ENCODE measurements around the gene ZNF324. TPM values are rescaled to one million over a fixed set of nuclear protein-coding genes. Genes with fewer than 3 reads are reported as not detected.

The ZNF324 gene
- total and polyA plus RNA-seq, 9 of the 15 experiments (the other 6 are each of a cell fraction or from before 2014, with no cell fraction given), result 0.92 to 16.4 (median 5.3) TPM

GRCh38 chr19:58466760-58467589 lies at the start of gene ZNF324 (continued):
- TF ChIP-seq ZNF232 (CRISPR knock-in tag; IDR thresholded peaks at IDR 0.05) (no peak), HBP1 (CRISPR knock-in tag; IDR thresholded peaks at IDR 0.05) (no peak), ZNF445 (CRISPR knock-in tag; IDR thresholded peaks at IDR 0.05; ENCODE audit: low read depth) (no peak), FOXA3 (CRISPR knock-in tag; conservative IDR thresholded peaks at IDR 0.05 in 1 of 2, IDR thresholded peaks at IDR 0.05 in 1 of 2) (no peak), KAT8 (IDR thresholded peaks at IDR 0.05; ENCODE audit: low read depth) (no peak), NR1H2 (CRISPR knock-in tag; IDR thresholded peaks at IDR 0.05) (no peak), KHSRP (IDR thresholded peaks at IDR 0.05) (no peak), GATAD2A (IDR thresholded peaks at IDR 0.05) (no peak), ZNF174 (CRISPR knock-in tag; IDR thresholded peaks at IDR 0.05) (no peak), NFYB (IDR thresholded peaks at IDR 0.05; ENCODE audit: extremely low read depth, insufficient read length) (peak; percentile 89), CSDE1 (IDR thresholded peaks at IDR 0.05) (peak in 1 of 2 experiments; percentile 55; a peak in 1 of 4 replicates), HMBOX1 (IDR thresholded peaks at IDR 0.05) (no peak), CBX8 (IDR thresholded peaks at IDR 0.05; ENCODE audit: borderline replicate concordance, extremely low read depth, low read depth, low read length, poor library complexity, severe bottlenecking) (no peak), ZBTB1 (CRISPR knock-in tag; IDR thresholded peaks at IDR 0.05; ENCODE audit: borderline replicate concordance, low read depth) (peak; percentile 42; the same call in 1 of the 2 replicates), E2F8 (IDR thresholded peaks at IDR 0.05; ENCODE audit: low read depth, partially characterized antibody) (peak; percentile 55)
- TF ChIP-seq, protein P1, sequence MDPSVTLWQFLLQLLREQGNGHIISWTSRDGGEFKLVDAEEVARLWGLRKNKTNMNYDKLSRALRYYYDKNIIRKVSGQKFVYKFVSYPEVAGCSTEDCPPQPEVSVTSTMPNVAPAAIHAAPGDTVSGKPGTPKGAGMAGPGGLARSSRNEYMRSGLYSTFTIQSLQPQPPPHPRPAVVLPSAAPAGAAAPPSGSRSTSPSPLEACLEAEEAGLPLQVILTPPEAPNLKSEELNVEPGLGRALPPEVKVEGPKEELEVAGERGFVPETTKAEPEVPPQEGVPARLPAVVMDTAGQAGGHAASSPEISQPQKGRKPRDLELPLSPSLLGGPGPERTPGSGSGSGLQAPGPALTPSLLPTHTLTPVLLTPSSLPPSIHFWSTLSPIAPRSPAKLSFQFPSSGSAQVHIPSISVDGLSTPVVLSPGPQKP (CRISPR knock-in tag; IDR thresholded peaks at IDR 0.05), result no peak
- TF ChIP-seq, protein P2, sequence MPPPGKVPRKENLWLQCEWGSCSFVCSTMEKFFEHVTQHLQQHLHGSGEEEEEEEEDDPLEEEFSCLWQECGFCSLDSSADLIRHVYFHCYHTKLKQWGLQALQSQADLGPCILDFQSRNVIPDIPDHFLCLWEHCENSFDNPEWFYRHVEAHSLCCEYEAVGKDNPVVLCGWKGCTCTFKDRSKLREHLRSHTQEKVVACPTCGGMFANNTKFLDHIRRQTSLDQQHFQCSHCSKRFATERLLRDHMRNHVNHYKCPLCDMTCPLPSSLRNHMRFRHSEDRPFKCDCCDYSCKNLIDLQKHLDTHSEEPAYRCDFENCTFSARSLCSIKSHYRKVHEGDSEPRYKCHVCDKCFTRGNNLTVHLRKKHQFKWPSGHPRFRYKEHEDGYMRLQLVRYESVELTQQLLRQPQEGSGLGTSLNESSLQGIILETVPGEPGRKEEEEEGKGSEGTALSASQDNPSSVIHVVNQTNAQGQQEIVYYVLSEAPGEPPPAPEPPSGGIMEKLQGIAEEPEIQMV (tag; conservative IDR thresholded peaks at IDR 0.05; ENCODE audit: low read depth), result peak; percentile 83
- TF ChIP-seq, protein P3, sequence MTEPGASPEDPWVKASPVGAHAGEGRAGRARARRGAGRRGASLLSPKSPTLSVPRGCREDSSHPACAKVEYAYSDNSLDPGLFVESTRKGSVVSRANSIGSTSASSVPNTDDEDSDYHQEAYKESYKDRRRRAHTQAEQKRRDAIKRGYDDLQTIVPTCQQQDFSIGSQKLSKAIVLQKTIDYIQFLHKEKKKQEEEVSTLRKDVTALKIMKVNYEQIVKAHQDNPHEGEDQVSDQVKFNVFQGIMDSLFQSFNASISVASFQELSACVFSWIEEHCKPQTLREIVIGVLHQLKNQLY (CRISPR knock-in tag; conservative IDR thresholded peaks at IDR 0.05), result no peak

All from K562 (cell line).